Stimulated activated CD8-positive, alpha-beta memory T cell treated with anti-CD3 and anti-CD28 coated beads, Interleukin-4, amount 100 ng/mL, for 24 hours (primary cell): ENCODE data around the gene USP21.
A peak's percentile ranks its signal among the peaks of the same experiment; 100 is the strongest.

Experiments
- DNase-seq: peaks from one replicate; pipeline ENCODE4 v3.0.0-alpha.2; 2020; ENCODE audit warnings: low read depth

The USP21 gene

DNA sequence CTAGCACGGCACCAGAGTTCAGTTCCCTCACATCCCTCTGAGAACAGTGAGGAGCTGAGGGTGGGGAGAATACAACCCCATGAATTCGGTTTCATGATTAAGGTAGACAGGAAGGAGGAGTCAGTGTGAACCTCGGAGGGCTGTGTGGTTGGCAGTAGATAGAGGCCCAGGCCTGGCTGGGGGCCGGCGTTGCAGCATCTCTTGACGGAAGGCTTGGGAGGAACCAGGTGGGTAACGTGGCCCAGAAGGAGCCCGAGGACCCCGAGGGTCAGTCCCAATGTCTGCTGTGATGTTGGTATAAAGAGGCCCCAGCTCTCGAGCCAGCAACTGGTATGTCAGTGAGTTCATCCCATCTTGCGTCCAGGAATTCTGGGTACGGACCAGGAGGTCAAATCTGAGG lies 12.4 kb downstream of the USP21 start:
- DNase-seq = no peak

DNA sequence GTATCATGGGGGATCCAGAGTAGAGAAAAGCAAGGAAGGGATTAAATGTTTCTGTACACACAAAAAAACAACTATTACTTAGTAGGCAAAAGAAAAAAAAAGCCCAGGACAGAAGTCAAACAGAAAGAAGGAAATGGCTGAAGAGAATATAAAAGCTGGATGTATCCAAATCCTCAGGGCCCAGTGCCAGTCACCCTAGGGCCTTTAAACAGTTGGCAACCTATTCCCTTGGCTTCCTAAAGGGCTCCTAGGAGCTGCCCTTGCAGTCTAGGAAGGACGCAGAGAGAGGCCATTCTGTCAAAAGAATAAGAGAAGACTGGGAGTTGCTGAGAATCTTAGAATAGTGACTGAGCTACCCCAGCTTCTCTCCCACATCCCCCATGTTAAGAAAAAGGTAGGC lies 13.0 kb downstream of the USP21 start:
- no peak for DNase-seq

DNA sequence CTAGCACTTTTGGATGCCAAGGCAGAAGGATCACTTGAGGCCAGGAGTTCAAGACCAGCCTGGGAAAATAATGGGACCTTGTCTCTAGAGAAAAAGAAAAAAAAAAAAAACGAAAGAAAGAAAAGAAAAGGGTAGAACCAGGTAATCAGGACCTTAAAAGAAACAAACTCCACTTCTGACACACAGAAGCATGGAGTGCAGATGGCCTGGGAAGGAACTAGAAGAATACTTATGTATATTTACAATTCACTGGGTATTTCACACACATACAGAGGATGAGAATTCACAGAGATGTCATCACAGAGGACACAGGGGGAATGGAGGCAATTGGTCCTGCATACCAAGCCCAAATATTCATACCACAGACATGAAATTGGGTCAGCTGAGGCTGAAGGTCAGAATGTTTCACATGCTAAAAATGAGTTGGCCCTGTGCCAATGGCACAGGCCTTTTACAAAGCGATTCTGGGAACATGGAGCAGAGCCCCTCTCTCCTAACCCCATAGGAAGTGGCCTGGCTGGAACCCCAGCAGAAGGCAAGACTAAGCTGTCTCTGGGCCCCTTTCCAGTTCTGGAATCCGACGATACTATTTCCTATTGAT lies 13.6 kb downstream of the USP21 start:
- DNase-seq = no peak

DNA sequence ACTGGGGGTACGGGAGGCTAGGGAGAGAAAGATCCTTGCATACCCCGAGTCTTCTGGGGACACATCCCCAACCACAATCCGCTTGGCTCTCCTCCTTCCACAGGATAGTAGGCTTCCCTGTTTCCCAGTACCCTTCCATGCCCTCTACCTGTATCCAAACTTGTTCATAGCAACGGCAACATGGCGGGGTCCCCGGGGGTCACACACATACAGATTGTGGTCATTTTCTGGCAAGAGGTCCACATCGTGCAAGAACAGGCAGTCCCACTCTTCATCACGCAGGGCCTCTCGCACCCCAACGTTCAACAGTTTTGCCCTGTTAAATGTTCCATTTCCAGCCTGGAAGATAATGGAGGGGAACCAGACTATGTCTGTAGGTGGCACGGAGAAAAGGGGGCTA lies 14.4 kb downstream of the USP21 start:
- no peak for DNase-seq

DNA sequence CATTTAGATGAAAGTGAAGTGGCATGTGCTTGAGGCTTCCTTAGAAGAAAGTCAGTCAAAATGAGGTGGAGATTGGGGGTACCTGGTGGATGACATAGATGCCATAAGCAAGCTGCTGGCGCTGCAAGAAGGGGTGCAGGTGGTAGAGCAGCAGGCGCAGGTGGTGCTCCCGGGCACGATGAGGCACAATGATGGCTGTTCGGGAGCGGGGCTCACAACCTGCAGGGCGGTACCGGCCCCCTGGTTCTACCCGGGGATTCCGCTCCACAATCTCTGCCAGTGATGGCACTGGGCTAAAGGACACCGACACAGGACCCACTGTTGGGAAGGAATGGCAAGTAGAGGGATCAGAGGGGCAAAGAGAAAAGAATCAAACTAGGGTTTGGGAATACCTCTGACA lies 15.6 kb downstream of the USP21 start:
- DNase-seq = no peak

GRCh38 chr1:161175771-161176453 lies 16.6 kb downstream of the USP21 start:
- DNase-seq = no peak

DNA sequence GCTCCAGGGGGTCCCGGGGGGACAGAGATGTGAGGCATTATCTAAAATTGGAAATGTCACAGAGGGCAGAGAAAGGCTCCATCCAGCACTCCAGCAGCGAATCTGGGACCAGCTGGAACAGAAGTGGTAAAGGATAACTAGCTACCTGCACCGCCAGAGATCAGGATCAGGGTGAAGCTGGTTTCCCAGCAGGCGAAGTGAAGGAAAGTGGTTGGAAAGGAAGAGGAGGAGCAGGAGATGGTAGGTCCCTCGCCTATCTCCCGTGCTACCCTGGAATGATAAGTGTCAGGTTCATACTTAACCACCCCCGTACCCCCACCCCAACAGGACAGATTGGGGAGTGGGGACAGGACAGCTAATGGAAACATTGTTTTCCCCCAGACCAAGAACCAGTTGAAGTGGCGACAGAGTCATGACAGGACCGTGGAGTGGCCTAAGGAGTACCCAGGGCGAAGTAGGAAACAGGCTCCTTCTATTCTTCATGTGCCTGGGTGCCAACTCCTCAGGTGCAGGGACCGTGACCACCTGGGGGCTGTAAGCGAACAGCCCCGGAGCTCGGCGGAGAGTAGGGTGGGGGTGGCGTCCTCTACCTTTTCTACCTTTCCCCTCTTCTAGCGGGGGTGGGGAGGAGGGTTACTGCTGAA lies 17.3 kb downstream of the USP21 start:
- no peak for DNase-seq

DNA sequence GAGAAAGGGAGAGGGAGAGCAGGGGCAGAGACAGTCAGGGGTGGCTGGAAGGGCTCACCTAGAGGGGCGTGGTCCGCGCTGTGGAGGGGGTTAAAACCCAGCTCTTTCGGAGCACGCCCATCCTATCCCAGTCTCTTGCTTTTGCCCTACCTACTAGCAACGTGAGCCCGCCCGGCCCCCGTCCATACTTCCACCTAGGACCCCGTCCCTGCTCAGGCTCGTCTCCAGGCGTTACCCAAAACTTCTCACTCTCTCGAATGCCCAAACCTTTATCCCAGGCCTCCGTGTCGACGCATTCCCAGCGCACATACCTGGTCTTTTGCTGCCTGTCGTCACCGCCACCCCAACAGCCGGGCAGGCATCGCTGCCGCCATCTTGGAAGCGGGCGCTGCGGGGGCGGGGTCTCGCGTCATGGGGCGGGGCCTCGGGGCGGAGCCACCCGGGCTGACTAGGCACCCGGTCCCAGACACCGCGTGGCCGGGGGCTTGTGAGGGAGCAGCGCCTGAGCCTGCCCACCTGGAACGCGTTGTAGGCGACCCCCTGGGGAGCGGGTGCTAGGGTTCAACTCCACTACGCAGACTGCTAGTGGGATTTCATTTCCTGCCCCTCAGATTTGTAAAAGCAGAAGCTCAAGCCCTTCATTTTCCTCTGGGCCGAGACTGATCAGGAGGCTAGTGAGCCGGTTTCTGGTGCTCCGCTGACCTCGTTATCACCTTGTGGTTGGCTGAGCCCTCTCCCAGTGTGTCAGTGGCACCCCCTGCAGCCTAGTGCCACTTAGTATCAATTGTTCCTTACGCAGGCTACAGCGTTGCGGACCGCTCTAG lies 18.0 kb downstream of the USP21 start, which contains the start of gene B4GALT3:
Gene B4GALT3 (minus strand): TSS at position 396 of the 824 bp plus-strand sequence. CDS start 1,447 bp downstream, outside the sequence.
- DNase-seq = peak; percentile 94

GRCh38 chr1:161177936-161178244 lies 18.6 kb downstream of the USP21 start:
- no peak for DNase-seq

- DNase-seq = no peak
Observed at GRCh38 chr1:161179698-161180097, 20.4 kb downstream of the USP21 start.

DNA sequence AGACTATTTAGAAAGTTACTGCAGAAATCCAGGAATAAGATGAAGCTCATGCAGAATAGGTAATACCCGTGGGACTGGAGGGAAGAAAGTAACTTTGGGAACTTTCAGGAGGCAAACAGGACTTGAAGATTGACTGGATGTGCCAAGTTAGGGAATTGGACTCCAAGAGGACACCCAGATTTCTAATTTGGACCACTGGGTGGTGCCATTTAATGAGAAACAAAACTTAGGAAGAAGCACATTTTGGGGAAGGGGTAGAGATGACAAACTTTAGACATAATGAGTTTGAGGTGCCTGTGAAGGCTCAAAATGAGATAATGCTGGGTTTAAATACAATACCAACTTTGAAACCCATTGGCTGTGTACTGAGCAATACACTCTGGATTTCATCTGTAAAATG lies 21.3 kb downstream of the USP21 start:
- DNase-seq = no peak

GRCh38 chr1:161182214-161182613 lies 22.9 kb downstream of the USP21 start:
- DNase-seq = peak; percentile 41

DNA sequence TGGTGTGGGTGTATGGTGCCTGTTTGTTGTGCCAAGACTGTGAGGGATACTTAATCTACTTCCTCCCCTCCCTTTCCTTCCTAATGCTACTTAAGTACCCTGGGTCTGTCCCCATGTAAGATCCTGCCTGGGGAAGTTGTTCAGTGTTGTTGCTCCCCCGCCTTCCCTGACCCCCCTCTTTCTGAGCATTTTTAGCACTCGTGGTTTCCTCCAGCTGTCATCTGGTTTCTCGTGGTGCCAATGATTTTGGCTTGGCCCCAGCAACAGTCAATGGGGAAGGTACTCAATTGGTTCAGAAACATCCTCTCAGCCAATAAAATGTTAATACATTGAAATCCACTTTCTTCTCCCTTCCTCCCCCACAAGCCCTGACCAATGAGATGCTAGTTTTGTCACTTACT lies 26.0 kb downstream of the USP21 start:
- DNase-seq = peak; percentile 35

GRCh38 chr1:161185732-161186311 lies 26.5 kb downstream of the USP21 start:
- DNase-seq = no peak

DNA sequence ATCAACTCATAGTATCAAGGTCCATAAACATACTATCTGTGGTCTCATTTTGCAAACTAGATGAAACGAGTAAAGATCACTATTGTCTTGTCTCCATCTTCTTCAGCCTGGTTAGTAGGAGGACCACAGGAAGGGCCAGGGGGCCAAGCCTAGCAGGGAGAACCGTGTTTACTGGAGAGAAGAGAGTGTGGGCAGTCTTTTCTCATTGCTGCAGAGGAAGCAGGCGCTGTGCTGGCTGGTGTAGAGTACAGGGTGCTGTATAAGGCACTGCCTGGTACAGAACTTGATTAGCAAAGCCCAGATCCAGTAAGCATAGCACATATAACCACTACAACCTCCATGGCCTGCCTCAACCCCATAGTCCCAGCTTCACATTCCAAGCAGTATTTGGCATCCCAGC lies 28.0 kb downstream of the USP21 start:
- no peak for DNase-seq

GRCh38 chr1:161188381-161188780 lies 29.1 kb downstream of the USP21 start:
- no peak for DNase-seq

DNA sequence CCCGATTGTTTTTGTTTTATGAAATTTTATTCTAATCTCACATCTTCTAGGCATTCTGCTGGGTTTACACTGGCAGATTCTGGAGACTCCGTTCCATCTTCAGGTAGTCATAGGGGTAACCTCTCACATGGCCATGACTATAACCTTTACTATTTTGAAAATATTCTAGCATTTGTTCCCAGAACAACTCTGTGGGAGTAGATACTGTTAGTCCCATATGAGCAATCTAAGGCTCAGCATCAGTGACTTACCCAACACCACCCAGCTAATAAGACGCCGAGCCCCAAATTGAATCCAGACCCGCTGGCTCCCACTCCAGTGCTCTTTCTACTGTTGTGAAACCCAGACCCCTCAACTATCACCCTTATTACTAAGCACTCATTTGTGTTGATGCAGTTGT lies 29.7 kb downstream of the USP21 start:
- DNase-seq = no peak

GRCh38 chr1:161190962-161191521 lies 31.7 kb downstream of the USP21 start:
- no peak for DNase-seq

GRCh38 chr1:161191971-161192370 lies 32.7 kb downstream of the USP21 start:
- DNase-seq = no peak

DNA sequence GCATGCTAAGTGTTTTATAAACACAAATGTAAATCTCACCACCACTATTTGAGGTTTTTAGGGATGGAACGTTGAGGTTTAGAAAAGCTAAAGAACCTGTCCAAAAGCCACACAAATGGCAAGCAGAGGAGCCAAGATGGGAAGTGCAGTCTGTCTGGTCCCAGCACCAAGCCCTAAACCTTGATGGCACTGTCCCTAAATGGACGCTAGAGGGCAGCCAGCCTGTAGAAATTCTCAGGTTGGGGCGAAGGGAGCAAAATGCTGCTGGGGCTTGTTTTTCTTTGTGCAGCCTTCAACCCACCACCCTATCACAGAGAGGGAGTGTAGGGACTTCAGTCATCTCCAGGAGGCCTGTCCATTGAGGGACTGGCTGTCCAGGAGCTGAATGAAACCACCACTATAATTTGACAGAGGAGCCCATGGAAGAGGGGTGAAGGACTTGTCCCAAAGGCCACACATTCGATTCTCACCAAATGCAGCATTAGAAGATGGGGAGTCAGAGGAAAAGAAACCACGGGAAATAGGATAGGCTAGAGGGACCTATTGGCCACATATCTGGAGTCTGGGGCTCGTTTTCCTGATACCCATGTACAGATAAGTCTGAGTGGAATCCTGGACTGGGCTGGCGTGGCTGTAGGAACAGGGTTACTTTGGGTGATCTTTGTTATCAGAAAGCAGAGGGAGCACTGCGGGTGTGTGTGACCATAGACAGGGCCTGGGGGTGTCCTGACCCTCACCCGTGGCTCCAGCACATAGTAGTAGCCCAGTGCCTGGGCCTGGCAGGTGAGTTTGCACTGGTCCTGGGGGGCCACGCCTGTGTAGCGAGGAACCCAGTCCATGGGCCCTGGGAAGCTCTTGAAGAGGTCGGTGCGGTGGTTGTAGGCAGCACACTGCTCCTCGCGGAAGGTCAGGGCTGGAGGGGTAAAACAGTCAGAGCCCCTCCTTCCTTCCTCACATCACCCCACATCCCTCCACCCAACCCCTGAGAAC lies 33.5 kb downstream of the USP21 start:
- peak; percentile 36 for DNase-seq
